K562 (cell line): ENCODE data around the gene TRIM27. TPM values are rescaled to one million over a fixed set of nuclear protein-coding genes. Genes with fewer than 3 reads are reported as not detected.

Source experiments
- ARHGAP35 ChIP-seq: fragments of 450-650 bp; IDR thresholded peaks from 2 replicates; pipeline ENCODE4 v1.6.1; 2018; ENCODE audit not compliant: partially characterized antibody
- ARID4B ChIP-seq: sonication (generic); formaldehyde crosslinking; IDR thresholded peaks from 2 replicates; pipeline ENCODE4 v1.8.0; 2022; ENCODE audit warnings: mild to moderate bottlenecking, missing genetic modification reagents
- BMI1 ChIP-seq: fragments of 150-350 bp; IDR thresholded peaks from 2 replicates; pipeline ENCODE4 v1.6.1; 2014; ENCODE audit warnings: low read length
- CGGBP1 ChIP-seq: fragments of 250-450 bp; sonication (Bioruptor Pico); IDR thresholded peaks from 2 replicates; pipeline ENCODE4 v1.9.0; 2021; ENCODE audit warnings: mild to moderate bottlenecking
- CREB3L1 ChIP-seq: fragments of 450-650 bp; IDR thresholded peaks from 2 replicates; pipeline ENCODE4 v1.6.1; 2014; ENCODE audit warnings: low read depth, mild to moderate bottlenecking, moderate library complexity, borderline replicate concordance
- HMBOX1 ChIP-seq: sonication (generic); IDR thresholded peaks from 2 replicates; pipeline ENCODE4 v1.6.1; 2016
- MED1 ChIP-seq: sonication (generic); formaldehyde crosslinking; IDR thresholded peaks from 2 replicates; pipeline ENCODE4 v1.8.1; 2023; ENCODE audit warnings: missing genetic modification reagents, borderline replicate concordance
- MEIS2 ChIP-seq: fragments of 450-650 bp; IDR thresholded peaks from 2 replicates; pipeline ENCODE4 v1.6.1; 2014; ENCODE audit warnings: mild to moderate bottlenecking; ENCODE audit not compliant: partially characterized antibody
- MXI1 ChIP-seq: IDR thresholded peaks from 2 replicates; pipeline ENCODE4 v1.6.1; 2011; ENCODE audit warnings: low read depth, mild to moderate bottlenecking, improper control_type of control experiment, low read length
- POLR3A ChIP-seq: IDR thresholded peaks from 2 replicates; pipeline ENCODE4 v1.6.1; 2011; ENCODE audit warnings: borderline replicate concordance, mild to moderate bottlenecking, moderate library complexity; ENCODE audit not compliant: insufficient read length, insufficient read depth; ENCODE audit errors: extremely low read depth
- RBBP5 ChIP-seq: fragments of 200-600 bp; sonication (generic); IDR thresholded peaks from 2 replicates; pipeline ENCODE4 v1.6.1; 2012; ENCODE audit warnings: borderline replicate concordance, mild to moderate bottlenecking, low read length, control low read depth, inconsistent platforms; ENCODE audit not compliant: insufficient read depth, poor library complexity, severe bottlenecking
- RFX1 ChIP-seq: fragments of 450-650 bp; IDR thresholded peaks from 2 replicates; pipeline ENCODE4 v1.6.1; 2016; ENCODE audit warnings: mild to moderate bottlenecking, moderate library complexity
- SMAD1 ChIP-seq: fragments of 150-350 bp; IDR thresholded peaks from 2 replicates; pipeline ENCODE4 v1.6.1; 2014; ENCODE audit warnings: low read length, low read depth; ENCODE audit not compliant: partially characterized antibody
- TCF7L2 ChIP-seq: fragments of 150-350 bp; IDR thresholded peaks from 2 replicates; pipeline ENCODE4 v1.6.1; 2016; ENCODE audit warnings: low read depth, mild to moderate bottlenecking, low read length, moderate library complexity
- ZBTB2 ChIP-seq: fragments of 450-650 bp; IDR thresholded peaks from 2 replicates; pipeline ENCODE4 v1.6.1; 2016; ENCODE audit warnings: antibody characterized with exemption
- ZNF551 ChIP-seq: fragments of 250-450 bp; sonication (Bioruptor Pico); IDR thresholded peaks from 2 replicates; pipeline ENCODE4 v1.5.0; 2021; ENCODE audit warnings: mild to moderate bottlenecking, moderate library complexity
- polyA plus RNA-seq, 8 experiments: library from polyadenylated mRNA; depleted of rRNA in 4 of 8; stranded (reverse) in 5 of 8; unstranded in 3 of 8; fragments of >200 nt; fragmentation: Nextera tagmentation in 2 of 8; fragmentation: Illumina TruSeq in 1 of 8; extraction: Ambion mirVana in 2 of 8; extraction: Trizol in 1 of 8; gene quantifications; 2 replicates each; pipeline versions ENCODE4 v1.2.1 to v1.2.3, GENCODE V29; 2011 to 2014; ENCODE audit warnings: inconsistent platforms in 1 of 8, missing spikeins in 1 of 8
- total RNA-seq, 7 experiments: library from RNA; depleted of rRNA in 6 of 7; stranded (reverse); fragments of >200 nt in 6 of 7; fragmentation: Illumina TruSeq in 2 of 7; extraction: Trizol in 2 of 7; gene quantifications; 2 replicates each; pipeline versions ENCODE4 v1.2.1 to v1.2.3, GENCODE V29; 2011 to 2021; ENCODE audit warnings: low replicate concordance in 1 of 7

Gene TRIM27
- total and polyA plus RNA-seq, 9 of the 15 experiments (the other 6 are each of a cell fraction or from before 2014, with no cell fraction given): 37.7 to 235 (median 122) TPM

- no peak for TF ChIP-seq BMI1
- TF ChIP-seq ARID4B (CRISPR knock-in tag): no peak
- no peak for TF ChIP-seq ARHGAP35
- TF ChIP-seq MXI1: no peak
- peak; percentile 33; the same call in 1 of the 2 replicates for TF ChIP-seq CREB3L1
- TF ChIP-seq CGGBP1 (CRISPR knock-in tag): peak; percentile 48; the same call in 1 of the 2 replicates
- peak; percentile 87 for TF ChIP-seq POLR3A
- TF ChIP-seq RFX1: no peak
- no peak for TF ChIP-seq MED1 (CRISPR knock-in tag)
- TF ChIP-seq MEIS2: no peak
- TF ChIP-seq HMBOX1: no peak
- TF ChIP-seq TCF7L2: no peak
- TF ChIP-seq RBBP5: peak; percentile 39
- no peak for TF ChIP-seq SMAD1
- 0 out of 2 replicates have a peak, but pooled peaks have one; percentile 9 for TF ChIP-seq ZBTB2
- TF ChIP-seq ZNF551 (CRISPR knock-in tag): no peak
Measured at GRCh38 chr6:28943557-28944411, 20.0 kb upstream of the TRIM27 start (continued).
